H1 (cell line): Measurements from ENCODE around the gene TNKS2. TPM values are rescaled to one million over a fixed set of nuclear protein-coding genes. Genes with fewer than 3 reads are reported as not detected.

Experiments used
- CTCF ChIA-PET: fragments of 300-600 bp; sonication (Branson Sonifier 250); formaldehyde crosslinking; loops from one replicate; lab custom pipeline; 2021; ENCODE audit not compliant: partially characterized antibody; lab: Charles Lee
- POLR2A ChIA-PET: fragments of 300-600 bp; sonication (Branson Sonifier 250); formaldehyde crosslinking; loops from one replicate; lab custom pipeline; 2021; ENCODE audit warnings: inconsistent platforms; ENCODE audit not compliant: partially characterized antibody; lab: Charles Lee
- DNase-seq, 2 experiments: peaks; one replicate each; pipeline versions ENCODE4 v3.0.0 to v3.0.0-alpha.2; 2010 to 2022; ENCODE audit warnings: low spot score in 2 of 2, low read depth in 1 of 2, mixed read lengths in 1 of 2
- FAIRE-seq: peaks from 2 replicates; lab custom pipeline; 2011; peaks lifted over from hg19 to GRCh38; lab: Jason Lieb, UNC
- H2AFZ ChIP-seq: 2 replicates; pipeline ENCODE4 v1.8.1; 2012; ENCODE audit warnings: low read length, inconsistent platforms
- H2AK5ac ChIP-seq: 2 replicates; pipeline ENCODE4 v1.6.1; 2013; ENCODE audit warnings: low read depth, low read length
- H2BK120ac ChIP-seq: replicated peaks from 2 replicates; pipeline ENCODE3; 2013; ENCODE audit warnings: low read depth, low read length, inconsistent platforms
- H2BK12ac ChIP-seq: 2 replicates; pipeline ENCODE4 v1.6.1; 2013; ENCODE audit warnings: low read depth, low read length
- H2BK15ac ChIP-seq: 2 replicates; pipeline ENCODE4 v1.6.1; 2013; ENCODE audit warnings: low read length
- H2BK20ac ChIP-seq: 2 replicates; pipeline ENCODE4 v1.6.1; 2013; ENCODE audit warnings: low read length
- H2BK5ac ChIP-seq: 2 replicates; pipeline ENCODE4 v1.6.1; 2013; ENCODE audit warnings: low read depth, low read length
- H3K14ac ChIP-seq: 2 replicates; pipeline ENCODE4 v1.6.1; 2013; ENCODE audit warnings: inconsistent platforms; ENCODE audit not compliant: insufficient read length
- H3K18ac ChIP-seq: 2 replicates; pipeline ENCODE4 v1.6.1; 2013; ENCODE audit warnings: low read length; ENCODE audit errors: extremely low read depth
- H3K23ac ChIP-seq: 2 replicates; pipeline ENCODE4 v1.6.1; 2013; ENCODE audit warnings: inconsistent platforms; ENCODE audit not compliant: insufficient read length
- H3K23me2 ChIP-seq: 2 replicates; pipeline ENCODE4 v1.6.1; 2013; ENCODE audit warnings: low read depth, low read length
- H3K27ac ChIP-seq: 2 replicates; pipeline ENCODE4 v1.6.1; 2011; ENCODE audit warnings: low read depth, low read length, inconsistent platforms
- H3K27me3 ChIP-seq, 4 experiments: replicated peaks in 1 of 4; 1 replicate in 1 of 4; 2 replicates in 3 of 4; pipeline versions ENCODE4 v1.6.1 to v1.8.1; 2011 to 2013; ENCODE audit warnings: low read length in 3 of 4, mild to moderate bottlenecking in 3 of 4, inconsistent platforms in 2 of 4, mixed read lengths in 2 of 4, moderate library complexity in 1 of 4; ENCODE audit not compliant: control insufficient read depth in 3 of 4, insufficient read depth in 3 of 4; ENCODE audit errors: extremely low read depth in 1 of 4
- H3K36me3 ChIP-seq, 4 experiments: 2 replicates each; pipeline versions ENCODE4 v1.6.1 to v1.8.1; 2011 to 2013; ENCODE audit warnings: mild to moderate bottlenecking in 4 of 4, low read length in 3 of 4, moderate library complexity in 2 of 4, control low read depth in 1 of 4, inconsistent platforms in 1 of 4; ENCODE audit not compliant: insufficient read depth in 4 of 4, control insufficient read depth in 2 of 4
- H3K4ac ChIP-seq: replicated peaks from 2 replicates; pipeline ENCODE3; 2013; ENCODE audit warnings: low read length, low read depth, mixed read lengths, inconsistent platforms; ENCODE audit not compliant: insufficient read length
- H3K4me1 ChIP-seq, 4 experiments: replicated peaks in 1 of 4; 1 replicate in 1 of 4; 2 replicates in 3 of 4; pipeline versions ENCODE4 v1.6.1 to v1.8.1; 2011 to 2013; ENCODE audit warnings: low read length in 3 of 4, inconsistent platforms in 2 of 4, mixed read lengths in 1 of 4; ENCODE audit not compliant: insufficient read depth in 4 of 4, control insufficient read depth in 3 of 4
- H3K4me2 ChIP-seq, 2 experiments: 2 replicates each; pipeline versions ENCODE4 v1.6.1 to v1.8.1; 2011 to 2013; ENCODE audit warnings: low read depth in 2 of 2, low read length in 2 of 2, control low read depth in 1 of 2, inconsistent platforms in 1 of 2, mild to moderate bottlenecking in 1 of 2; ENCODE audit not compliant: insufficient read depth in 1 of 2
- H3K4me3 ChIP-seq, 4 experiments: fragments of 200-600, 300-600 bp in 1 of 4; sonication (generic), shearing (Covaris generic), sonication (Bioruptor Twin) in 1 of 4; 2 replicates each; pipeline versions ENCODE4 v1.5.1 to v1.8.1; 2011 to 2016; ENCODE audit warnings: low read length in 4 of 4, low read depth in 3 of 4, control low read depth in 2 of 4, inconsistent platforms in 2 of 4, mild to moderate bottlenecking in 2 of 4, mixed read lengths in 1 of 4, moderate library complexity in 1 of 4; ENCODE audit not compliant: insufficient read depth in 2 of 4; ENCODE audit errors: extremely low read depth in 1 of 4
- H3K56ac ChIP-seq: replicated peaks from 2 replicates; pipeline ENCODE3; 2013; ENCODE audit warnings: low read depth, mild to moderate bottlenecking, mixed read lengths, low read length, inconsistent platforms; ENCODE audit not compliant: insufficient read length
- H3K79me1 ChIP-seq: 2 replicates; pipeline ENCODE4 v1.6.1; 2013; ENCODE audit warnings: low read depth, low read length, control low read depth
- H3K79me2 ChIP-seq, 2 experiments: 2 replicates each; pipeline versions ENCODE4 v1.6.1 to v1.8.1; 2012 to 2013; ENCODE audit warnings: low read length in 2 of 2, mild to moderate bottlenecking in 2 of 2, inconsistent platforms in 1 of 2; ENCODE audit not compliant: insufficient read depth in 2 of 2, control insufficient read depth in 1 of 2
- H3K9ac ChIP-seq, 4 experiments: replicated peaks in 1 of 4; 1 replicate in 1 of 4; 2 replicates in 3 of 4; pipeline versions ENCODE4 v1.6.1 to v1.8.1; 2011 to 2013; ENCODE audit warnings: low read depth in 3 of 4, low read length in 3 of 4, control low read depth in 2 of 4, mild to moderate bottlenecking in 2 of 4, moderate library complexity in 2 of 4, inconsistent platforms in 1 of 4; ENCODE audit errors: extremely low read depth in 1 of 4
- H3K9me3 ChIP-seq, 2 experiments: 2 replicates each; pipeline versions ENCODE4 v1.6.1 to v1.8.1; 2012 to 2013; ENCODE audit warnings: mild to moderate bottlenecking in 2 of 2, moderate library complexity in 2 of 2, control low read depth in 1 of 2, inconsistent platforms in 1 of 2, low read depth in 1 of 2, low read length in 1 of 2, mixed read lengths in 1 of 2; ENCODE audit not compliant: insufficient read depth in 2 of 2
- H4K20me1 ChIP-seq, 2 experiments: replicated peaks in 1 of 2; 2 replicates each; pipeline versions ENCODE3 to v1.8.1; 2011 to 2013; ENCODE audit warnings: inconsistent platforms in 2 of 2, low read length in 2 of 2, mild to moderate bottlenecking in 1 of 2; ENCODE audit not compliant: insufficient read depth in 2 of 2, control insufficient read depth in 1 of 2
- H4K5ac ChIP-seq: 2 replicates; pipeline ENCODE4 v1.6.1; 2013; ENCODE audit warnings: low read length, low read depth, mixed read lengths, inconsistent platforms; ENCODE audit not compliant: insufficient read length
- H4K8ac ChIP-seq: 2 replicates; pipeline ENCODE4 v1.8.0; 2013; ENCODE audit warnings: mild to moderate bottlenecking, moderate library complexity, low read length, inconsistent platforms; ENCODE audit not compliant: insufficient read depth; ENCODE audit errors: extremely low read depth
- H4K91ac ChIP-seq: replicated peaks from 2 replicates; pipeline ENCODE3; 2013; ENCODE audit warnings: low read length, mixed read lengths, inconsistent platforms; ENCODE audit not compliant: insufficient read length
- ASH2L ChIP-seq: fragments of 200-600, 300-600 bp; sonication (generic); IDR thresholded peaks from one replicate; pipeline ENCODE4 v1.7.1; 2017; ENCODE audit warnings: low read length
- ATF2 ChIP-seq: IDR thresholded peaks from 2 replicates; pipeline ENCODE4 v1.6.1; 2012; ENCODE audit warnings: low read length, inconsistent platforms
- ATF3 ChIP-seq: IDR thresholded peaks from 2 replicates; pipeline ENCODE4 v1.6.1; 2011; ENCODE audit warnings: low read depth, mild to moderate bottlenecking, low read length; ENCODE audit not compliant: insufficient read depth
- CHD1 ChIP-seq: IDR thresholded peaks from 2 replicates; pipeline ENCODE4 v1.6.1; 2012; ENCODE audit warnings: low read depth, low read length, improper control_type of control experiment
- EGR1 ChIP-seq: IDR thresholded peaks from 2 replicates; pipeline ENCODE4 v1.6.1; 2011; ENCODE audit warnings: low read depth, low read length, borderline replicate concordance
- HDAC2 ChIP-seq, 2 experiments: fragments of 300-600 bp in 1 of 2; sonication (generic) in 1 of 2; IDR thresholded peaks; 2 replicates each; pipeline ENCODE4 v1.6.1; 2011 to 2012; ENCODE audit warnings: low read depth in 2 of 2, low read length in 2 of 2, mild to moderate bottlenecking in 2 of 2, moderate library complexity in 2 of 2, borderline replicate concordance in 1 of 2, inconsistent platforms in 1 of 2
- PHF8 ChIP-seq: fragments of 200-600 bp; sonication (generic); conservative IDR thresholded peaks from 2 replicates; pipeline ENCODE4 v1.7.1; 2012; ENCODE audit warnings: low read depth, mild to moderate bottlenecking, inconsistent platforms, low read length, moderate library complexity
- POLR2AphosphoS5 ChIP-seq: IDR thresholded peaks from 2 replicates; pipeline ENCODE4 v1.6.1; 2011; ENCODE audit warnings: low read depth, low read length
- SP2 ChIP-seq: IDR thresholded peaks from 2 replicates; pipeline ENCODE4 v1.6.1; 2012; ENCODE audit warnings: mild to moderate bottlenecking, low read length, inconsistent platforms
- TAF7 ChIP-seq: optimal IDR thresholded peaks from 2 replicates; pipeline ENCODE3; 2011; ENCODE audit warnings: low read depth, mild to moderate bottlenecking, inconsistent platforms, low read length, moderate library complexity, borderline replicate concordance
- WGBS, 2 experiments: shearing (Covaris generic) in 1 of 2; methylation state at CpG; one replicate each; pipeline versions ENCODE4 v1.1.6 to v1.1.7; 2013 to 2015; ENCODE audit warnings: low lambda C conversion rate in 2 of 2, mixed read lengths in 2 of 2, inconsistent platforms in 1 of 2, low coverage in 1 of 2, missing lambda C conversion rate in 1 of 2; ENCODE audit not compliant: insufficient replicate concordance in 2 of 2, insufficient coverage in 1 of 2, insufficient read length in 1 of 2; ENCODE audit errors: extremely low coverage in 1 of 2, missing lambda C conversion rate in 1 of 2; 5-methylcytosine and 5-hydroxymethylcytosine counted together
- polyA plus RNA-seq, 7 experiments: library from polyadenylated mRNA; depleted of rRNA in 3 of 7; stranded (reverse) in 5 of 7; unstranded in 2 of 7; fragments of >200 nt in 5 of 7; fragments of 200-250 nt in 2 of 7; gene quantifications; 1 replicate in 5 of 7; 2 replicates in 1 of 7; 4 replicates in 1 of 7; pipeline versions ENCODE4 v1.2.1 to v1.2.3, GENCODE V29; 2011 to 2013; ENCODE audit warnings: missing spikeins in 2 of 7, mixed read lengths in 2 of 7
- total RNA-seq: library from RNA; stranded (reverse); fragmentation: NEBNext Ultra II Directional; extraction: Animal tissue kit (Norgen Biotek cat#: 25700); gene quantifications from 2 replicates; pipeline ENCODE4 v1.2.1, GENCODE V29; 2021

Gene TNKS2
- total and polyA plus RNA-seq, 2 of the 8 experiments (the other 6 are each of a cell fraction or from before 2014, with no cell fraction given) = 23.3 to 73.6 TPM

GRCh38 chr10:91805110-91805838, 7.0 kb downstream of the TNKS2 start:
- CTCF ChIA-PET = no interaction called here
- Histone ChIP-seq H4K20me1 (peaks cover 9 to 14% of the 10 kb centered on the region in 2 experiments), H3K14ac (no peak overlapping the region)
- TF ChIP-seq CHD1 (no peak), ATF3 (no peak), ATF2 (no peak), TAF7 (no peak), POLR2AphosphoS5 (no peak), PHF8 (no peak), SP2 (no peak), EGR1 (no peak), HDAC2 (IDR thresholded peaks at IDR 0.05; ENCODE audit: borderline replicate concordance in 1 of 2, low read depth in 2 of 2, low read length in 2 of 2) (no peak), ASH2L (no peak)

More at GRCh38 chr10:91805110-91805838, 7.0 kb downstream of the TNKS2 start:
- no peak overlapping the region for H2AFZ ChIP-seq
- no peak overlapping the region for H2BK12ac ChIP-seq
- peaks cover 30 to 95% of the 10 kb centered on the region in 2 experiments for H3K79me2 ChIP-seq
- no peak overlapping the region for H2BK5ac ChIP-seq
- 100% methylated on average over 2 of the region's 2 CpGs; no CpG with 5 or more reads in 1 of the 2 experiments for WGBS, 2 experiments
- no peak overlapping the region for H3K56ac ChIP-seq
- H4K8ac ChIP-seq = no peak overlapping the region
- no peaks in the 10 kb centered on the region for H3K9me3 ChIP-seq
- no peak overlapping the region for H3K4ac ChIP-seq
- H3K23ac ChIP-seq = no peak overlapping the region
- H2BK15ac ChIP-seq = no peak overlapping the region
- no peaks in the 10 kb centered on the region for H3K27me3 ChIP-seq
- H3K18ac ChIP-seq = no peak overlapping the region
- POLR2A ChIA-PET = no interaction called here
- no peak overlapping the region for H2BK20ac ChIP-seq
- no peak overlapping the region for H3K4me2 ChIP-seq
- peaks cover 0 to under 1% (median 0%) of the 10 kb centered on the region in 4 experiments; a peak in 1 of 7 replicates for H3K4me1 ChIP-seq
- FAIRE-seq = no peak
- no peak overlapping the region for H4K91ac ChIP-seq
- H3K9ac ChIP-seq = no peak overlapping the region
- no peak overlapping the region for H4K5ac ChIP-seq
- peaks cover 4% of the 10 kb centered on the region; the same call in 1 of the 2 replicates for H3K79me1 ChIP-seq
- H2BK120ac ChIP-seq = no peak overlapping the region
- peaks cover 3 to 29% (median 7%) of the 10 kb centered on the region in 4 experiments; a peak in 7 of 8 replicates for H3K36me3 ChIP-seq
- no peak overlapping the region for H3K27ac ChIP-seq
- no peak for DNase-seq
- no peak overlapping the region for H3K4me3 ChIP-seq
- no peak overlapping the region for H2AK5ac ChIP-seq
- no peaks in the 10 kb centered on the region for H3K23me2 ChIP-seq
